SK-N-MC (cell line): ENCODE measurements around the gene NAV3.

Experiments
- DNase-seq: peaks from one replicate; pipeline ENCODE4 v3.0.0-alpha.2; 2011; ENCODE audit warnings: low read depth, low spot score
- H3K27ac ChIP-seq: fragments of 200-600 bp; sonication (generic); 2 replicates; pipeline ENCODE4 v1.5.1; 2016; ENCODE audit warnings: mixed run types
- H3K36me3 ChIP-seq: fragments of 200-600 bp; sonication (generic); 2 replicates; pipeline ENCODE4 v1.6.1; 2017; ENCODE audit warnings: antibody characterized with exemption, low read length, mixed read lengths; ENCODE audit not compliant: insufficient read depth
- H3K4me3 ChIP-seq: fragments of 200-600 bp; sonication (generic); 2 replicates; pipeline ENCODE4 v1.5.1; 2016
- H3K9ac ChIP-seq: fragments of 200-600 bp; sonication (generic); 2 replicates; pipeline ENCODE4 v1.8.0; 2017; ENCODE audit warnings: mixed run types, mixed read lengths; ENCODE audit not compliant: insufficient read length
- H3K9me3 ChIP-seq: fragments of 200-600 bp; sonication (generic); 2 replicates; pipeline ENCODE4 v1.6.1; 2017; ENCODE audit warnings: low read depth, mild to moderate bottlenecking, antibody characterized with exemption, low read length, moderate library complexity, mixed read lengths
- EZH2 ChIP-seq: fragments of 200-600 bp; sonication (generic); IDR thresholded peaks from one replicate; pipeline ENCODE4 v1.6.1; 2017; ENCODE audit warnings: antibody characterized with exemption
- FOXP2 ChIP-seq: optimal IDR thresholded peaks from 2 replicates; pipeline ENCODE3; 2011; ENCODE audit warnings: mild to moderate bottlenecking, moderate library complexity; ENCODE audit not compliant: insufficient read depth; ENCODE audit errors: extremely low read length, control extremely low read depth
- POLR2AphosphoS5 ChIP-seq: IDR thresholded peaks from 2 replicates; pipeline ENCODE4 v1.6.1; 2012; ENCODE audit warnings: mild to moderate bottlenecking, low read depth, low read length, borderline replicate concordance

The NAV3 gene

DNA sequence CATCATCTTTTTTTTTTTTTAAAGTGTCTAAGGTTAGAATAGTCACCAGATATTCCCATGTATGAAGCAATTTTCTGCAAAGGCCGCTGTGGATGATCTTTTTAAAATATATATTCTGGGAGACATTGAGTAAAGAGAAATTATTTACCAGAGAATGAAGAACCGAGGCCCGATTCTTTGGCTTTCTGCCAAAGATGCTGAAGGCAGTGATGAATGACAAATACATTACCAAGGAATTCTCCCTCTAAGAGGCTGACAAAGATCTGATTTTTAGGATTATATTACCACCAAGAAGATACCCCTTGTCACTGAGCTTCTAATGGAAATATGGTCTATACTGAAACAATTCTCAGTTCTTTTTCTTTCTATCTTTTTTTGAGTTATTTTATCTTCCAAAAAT lies 336.8 kb downstream of the NAV3 start:
- Histone ChIP-seq H3K4me3 (no peak overlapping the region), H3K9me3 (no peaks in the 10 kb centered on the region), H3K27ac (no peak overlapping the region), H3K9ac (no peak overlapping the region), H3K36me3 (no peaks in the 10 kb centered on the region)
- TF ChIP-seq EZH2 (no peak), POLR2AphosphoS5 (no peak)
- no peak for DNase-seq

DNA sequence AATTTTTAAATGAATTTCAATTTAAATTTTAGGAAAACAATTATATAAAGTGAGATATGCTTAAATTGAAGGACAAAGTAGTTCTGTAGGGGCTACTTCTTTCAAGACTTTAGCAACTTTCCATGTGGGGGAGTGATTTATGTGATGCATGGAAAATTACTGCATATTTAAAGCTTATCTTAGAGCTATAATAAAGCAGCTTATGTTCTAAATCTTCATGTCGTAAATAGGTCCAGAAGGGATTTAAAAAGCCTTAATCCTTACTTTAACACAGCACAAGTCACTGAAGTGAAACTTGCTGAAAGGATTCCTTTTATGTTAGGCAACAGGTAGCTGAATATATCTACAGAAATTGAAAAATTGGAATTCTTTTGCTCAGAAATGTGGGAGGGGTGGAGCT lies 340.4 kb downstream of the NAV3 start:
- H3K9ac ChIP-seq, result no peak overlapping the region
- H3K27ac ChIP-seq, result no peak overlapping the region
- DNase-seq, result no peak
- TF ChIP-seq POLR2AphosphoS5 (no peak), FOXP2 (no peak), EZH2 (no peak)
- no peaks in the 10 kb centered on the region for H3K36me3 ChIP-seq
- no peaks in the 10 kb centered on the region for H3K9me3 ChIP-seq
- no peak overlapping the region for H3K4me3 ChIP-seq

DNA sequence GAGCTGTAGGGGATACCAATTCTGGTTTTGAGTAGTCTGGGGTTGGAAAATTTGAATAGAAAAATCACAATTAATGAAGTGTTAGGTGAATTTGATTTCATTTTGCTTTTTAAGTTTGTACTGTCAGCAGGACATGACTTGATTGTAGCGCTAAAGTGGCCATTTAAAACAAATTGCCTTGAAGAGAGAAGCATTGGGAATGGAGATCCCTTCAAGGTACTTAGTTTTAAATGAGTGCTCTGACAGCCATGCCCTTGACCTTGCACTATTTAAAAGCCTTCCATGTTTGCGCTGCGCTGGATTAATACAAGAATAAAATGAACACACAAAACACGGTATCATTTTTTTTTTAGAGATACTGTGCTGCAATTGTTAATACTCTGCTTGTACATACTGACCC lies 345.9 kb downstream of the NAV3 start:
- H3K27ac ChIP-seq, result no peak overlapping the region
- no peaks in the 10 kb centered on the region for H3K36me3 ChIP-seq
- H3K4me3 ChIP-seq, result no peak overlapping the region
- TF ChIP-seq POLR2AphosphoS5 (no peak), EZH2 (no peak), FOXP2 (no peak)
- no peaks in the 10 kb centered on the region for H3K9me3 ChIP-seq
- no peak for DNase-seq
- no peak overlapping the region for H3K9ac ChIP-seq

DNA sequence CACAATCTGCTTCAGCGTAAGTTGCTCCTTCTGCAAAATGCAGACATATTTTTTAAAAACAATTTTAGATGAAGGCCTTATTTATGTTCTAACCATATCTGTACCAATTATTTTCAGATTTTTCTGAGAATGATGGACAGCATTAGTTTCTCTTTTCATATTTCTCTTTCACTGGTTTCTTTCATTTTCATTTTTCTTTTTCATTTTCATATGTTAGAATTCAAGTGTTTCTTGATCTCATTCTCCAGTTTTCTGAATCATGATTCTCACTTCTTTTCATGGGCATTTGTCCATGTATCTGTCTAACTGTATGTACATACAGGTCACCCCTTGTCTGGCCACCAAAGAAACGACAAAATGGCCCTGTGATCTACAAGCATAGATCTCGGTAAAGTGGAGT lies 346.6 kb downstream of the NAV3 start:
- H3K9me3 ChIP-seq, result no peaks in the 10 kb centered on the region
- no peak overlapping the region for H3K4me3 ChIP-seq
- no peak overlapping the region for H3K27ac ChIP-seq
- no peak overlapping the region for H3K9ac ChIP-seq
- no peak for TF ChIP-seq EZH2
- no peak for TF ChIP-seq POLR2AphosphoS5
- TF ChIP-seq FOXP2, result no peak
- no peak for DNase-seq
- H3K36me3 ChIP-seq, result no peaks in the 10 kb centered on the region

DNA sequence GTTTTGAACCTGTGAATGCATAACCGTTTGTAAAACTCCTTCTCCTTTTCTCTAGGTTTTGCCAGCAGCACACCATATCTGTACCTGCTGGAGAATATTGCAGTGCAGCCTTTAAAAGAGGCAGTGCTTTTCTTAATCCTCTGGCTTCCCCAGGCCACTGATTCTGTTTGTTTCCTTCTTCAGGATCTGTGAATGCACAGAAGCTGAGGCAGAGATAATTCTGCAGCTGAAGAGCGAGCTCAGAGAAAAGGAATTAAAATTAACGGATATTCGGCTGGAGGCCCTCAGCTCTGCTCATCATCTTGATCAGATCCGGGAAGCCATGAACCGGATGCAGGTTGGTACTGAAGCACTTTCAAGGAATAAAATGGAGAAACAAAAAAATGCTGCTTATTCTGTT lies 348.7 kb downstream of the NAV3 start:
- TF ChIP-seq POLR2AphosphoS5 (no peak), FOXP2 (no peak), EZH2 (no peak)
- H3K9ac ChIP-seq, result no peak overlapping the region
- no peaks in the 10 kb centered on the region for H3K36me3 ChIP-seq
- no peak for DNase-seq
- H3K4me3 ChIP-seq, result no peak overlapping the region
- no peak overlapping the region for H3K27ac ChIP-seq
- H3K9me3 ChIP-seq, result no peaks in the 10 kb centered on the region

DNA sequence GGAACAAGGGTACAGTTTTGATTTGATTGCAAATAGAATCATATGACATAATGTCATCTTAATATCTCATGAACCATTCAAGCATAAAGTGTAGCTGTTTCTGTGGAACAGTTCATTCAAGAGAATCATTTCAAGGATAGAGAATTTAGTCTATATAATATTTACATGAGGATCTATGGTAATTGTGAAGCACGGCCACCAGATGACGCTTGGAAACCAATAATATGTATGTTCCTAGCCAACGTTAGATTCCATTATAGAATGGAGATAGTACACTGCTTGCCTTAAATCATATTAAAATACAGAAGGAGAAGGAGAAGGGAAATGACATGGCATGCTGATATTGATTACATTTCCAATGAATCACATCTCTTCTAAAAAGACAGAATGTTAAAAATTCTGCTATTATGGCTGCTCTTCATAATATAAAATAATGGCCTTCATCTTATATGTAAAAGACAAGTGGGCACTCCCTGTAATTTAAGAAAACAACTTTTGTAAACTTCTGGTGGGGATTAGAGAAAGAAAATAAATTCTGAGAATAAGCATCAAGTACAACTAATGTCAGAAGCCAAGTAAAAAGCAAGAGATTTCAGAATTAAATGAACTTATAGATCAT lies 351.0 kb downstream of the NAV3 start:
- Histone ChIP-seq H3K9ac (no peak overlapping the region), H3K36me3 (no peaks in the 10 kb centered on the region)
- peak; percentile 76 for DNase-seq

DNA sequence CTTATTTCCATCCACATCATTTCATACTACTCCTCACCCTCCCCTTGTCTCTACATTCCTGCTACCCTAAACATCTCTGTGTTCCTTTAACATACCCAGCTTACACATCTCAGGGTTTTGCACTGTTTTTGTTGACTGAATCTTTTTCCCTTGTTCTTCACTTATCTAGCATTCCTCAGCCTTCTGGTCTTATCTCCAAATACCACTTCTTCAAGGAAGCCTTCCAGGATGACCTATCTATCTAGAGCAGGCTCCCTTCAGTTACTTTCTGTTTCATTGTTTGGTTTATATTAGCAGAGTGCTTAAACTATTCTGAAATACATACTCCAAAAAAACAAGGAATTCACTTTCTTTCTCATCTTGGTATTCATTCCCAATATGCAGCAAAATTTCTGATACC lies 353.1 kb downstream of the NAV3 start:
- Histone ChIP-seq H3K9me3 (no peaks in the 10 kb centered on the region), H3K27ac (no peak overlapping the region), H3K9ac (no peak overlapping the region), H3K4me3 (no peak overlapping the region), H3K36me3 (no peaks in the 10 kb centered on the region)
- no peak for DNase-seq
- TF ChIP-seq FOXP2 (no peak), EZH2 (no peak), POLR2AphosphoS5 (no peak)

More for the DNA sequence above, 351.0 kb downstream of the NAV3 start:
- Histone ChIP-seq H3K27ac (no peak overlapping the region), H3K4me3 (no peak overlapping the region), H3K9me3 (no peaks in the 10 kb centered on the region)
- TF ChIP-seq EZH2, result no peak
- no peak for TF ChIP-seq FOXP2
- TF ChIP-seq POLR2AphosphoS5, result no peak

DNA sequence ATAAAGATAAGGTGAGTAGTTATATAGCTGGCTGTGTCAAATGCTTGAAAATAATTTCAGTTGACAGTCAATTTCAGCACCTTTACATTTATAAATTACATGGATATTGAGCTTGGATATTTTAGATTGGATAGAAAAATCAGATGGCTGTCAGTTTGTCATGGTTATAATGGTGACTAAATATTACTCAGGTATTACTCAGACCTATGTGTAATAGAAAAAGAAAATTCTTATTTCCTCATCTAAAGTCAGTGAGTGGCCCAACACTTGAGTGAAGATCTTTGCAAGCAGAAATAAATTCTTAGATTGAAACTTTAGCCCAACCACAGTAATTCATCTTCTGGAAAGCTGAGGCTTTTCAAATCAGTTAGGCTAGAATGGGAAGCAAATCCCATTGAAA lies 354.4 kb downstream of the NAV3 start:
- Histone ChIP-seq H3K9ac (no peak overlapping the region), H3K27ac (no peak overlapping the region), H3K36me3 (no peaks in the 10 kb centered on the region), H3K9me3 (no peaks in the 10 kb centered on the region), H3K4me3 (no peak overlapping the region)
- no peak for DNase-seq
- TF ChIP-seq FOXP2 (no peak), POLR2AphosphoS5 (no peak), EZH2 (no peak)

DNA sequence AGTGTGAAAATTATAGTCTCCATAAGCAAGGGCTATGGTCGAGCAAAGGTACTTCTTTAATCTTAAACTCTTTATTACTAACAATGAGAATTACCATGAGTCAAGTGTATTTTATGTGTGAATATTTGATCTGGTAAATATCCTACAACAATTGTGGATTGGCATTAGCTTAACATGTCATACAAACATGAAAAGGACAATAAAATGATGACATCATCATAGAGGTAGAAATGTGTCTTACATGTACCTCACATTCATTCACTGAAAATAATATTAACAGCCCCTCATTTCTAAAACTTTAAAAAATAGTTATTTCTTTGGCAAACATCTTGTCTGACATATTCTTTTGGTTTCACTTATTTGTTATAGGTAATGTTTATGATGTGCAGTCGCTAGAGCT lies 355.0 kb downstream of the NAV3 start:
- H3K36me3 ChIP-seq, result no peaks in the 10 kb centered on the region
- DNase-seq, result no peak

DNA sequence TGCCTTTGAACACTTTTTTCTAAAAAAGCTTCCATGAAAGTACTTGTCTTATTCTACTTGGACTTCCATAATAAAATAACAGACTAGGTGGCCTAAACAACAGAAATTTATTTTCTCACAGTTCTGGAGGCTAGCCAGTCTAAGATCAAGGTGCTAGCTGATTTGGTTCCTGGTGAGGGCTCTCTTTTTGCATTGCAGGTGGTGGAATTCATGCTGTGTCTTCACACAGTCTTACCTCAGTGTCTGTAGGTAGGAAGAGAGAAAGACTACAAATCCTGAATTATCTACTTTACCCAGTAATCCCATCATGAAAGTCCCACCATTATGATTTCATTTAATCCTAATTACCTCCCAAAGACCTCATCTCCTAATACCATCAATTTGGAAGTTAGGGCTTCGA lies 356.0 kb downstream of the NAV3 start:
- Histone ChIP-seq H3K9ac (no peak overlapping the region), H3K36me3 (no peaks in the 10 kb centered on the region)
- DNase-seq, result no peak

More for the DNA sequence above, 355.0 kb downstream of the NAV3 start:
- Histone ChIP-seq H3K9me3 (no peaks in the 10 kb centered on the region), H3K4me3 (no peak overlapping the region), H3K9ac (no peak overlapping the region), H3K27ac (no peak overlapping the region)
- TF ChIP-seq EZH2 (no peak), POLR2AphosphoS5 (no peak)

More for the DNA sequence above, 356.0 kb downstream of the NAV3 start:
- Histone ChIP-seq H3K27ac (no peak overlapping the region), H3K9me3 (no peaks in the 10 kb centered on the region), H3K4me3 (no peak overlapping the region)
- TF ChIP-seq POLR2AphosphoS5, result no peak
- TF ChIP-seq EZH2, result no peak
- no peak for TF ChIP-seq FOXP2
